ENCODE data around the gene AGAP6.
"Not testable (repeated sequence)": the region's sequence is repeated elsewhere in the genome, so short reads cannot be mapped to it uniquely, and the experiment has no call there.

The AGAP6 gene

DNA sequence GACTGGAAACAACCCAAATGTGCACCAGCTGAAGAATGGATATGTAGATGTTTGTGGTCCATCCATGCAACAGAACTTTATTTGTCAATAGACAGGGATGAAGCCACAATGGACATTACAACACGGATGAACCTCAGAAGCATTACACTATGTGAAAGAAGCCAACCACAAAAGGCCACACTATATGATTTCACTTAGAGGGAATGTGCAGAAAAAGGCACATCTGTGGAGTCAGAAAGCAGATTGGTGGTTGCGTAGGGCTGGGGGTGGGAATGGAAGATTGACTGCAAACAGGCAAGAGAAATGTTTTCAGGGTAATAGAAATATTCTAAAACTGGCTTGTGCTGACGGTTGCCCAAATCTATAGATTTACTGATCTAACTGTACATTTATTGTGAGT lies 45.3 kb downstream of the AGAP6 start:
- no peaks in the 10 kb centered on the region for H3K9me3 Mint-ChIP-seq

DNA sequence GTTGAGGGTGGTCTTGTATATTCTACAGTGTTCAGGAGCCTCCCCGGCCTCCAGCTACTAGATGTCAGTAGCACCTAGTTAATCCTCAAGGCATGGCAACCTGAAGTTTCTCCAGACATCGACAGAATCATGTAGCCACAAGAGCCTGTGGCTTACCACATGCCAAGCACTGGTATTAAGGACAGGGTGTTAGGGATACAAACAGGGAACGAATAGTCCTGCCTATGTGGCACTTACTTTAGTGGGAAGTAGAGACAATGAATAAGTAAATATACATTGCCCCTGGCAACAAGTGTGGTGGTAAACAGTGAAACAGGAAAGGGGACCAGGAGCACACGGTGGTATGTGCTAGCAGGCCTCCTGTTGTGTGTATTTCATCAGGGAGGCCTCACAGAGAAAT lies 47.1 kb downstream of the AGAP6 start:
- not testable (repeated sequence) for H3K9me3 Mint-ChIP-seq; DNase-seq; H3K27ac Mint-ChIP-seq; H3K4me1 Mint-ChIP-seq; H3K4me3 Mint-ChIP-seq; H3K36me3 Mint-ChIP-seq (ENCODE audit: low read depth)
- H3K27me3 Mint-ChIP-seq (ENCODE audit: low read depth, poor library complexity), result peaks cover 56% of the 10 kb centered on the region

More for the DNA sequence above, 45.3 kb downstream of the AGAP6 start:
- DNase-seq, result no peak
- no peaks in the 10 kb centered on the region for H3K4me1 Mint-ChIP-seq
- H3K27me3 Mint-ChIP-seq (ENCODE audit: low read depth, poor library complexity), result peaks cover 50% of the 10 kb centered on the region
- TF ChIP-seq, protein P1, sequence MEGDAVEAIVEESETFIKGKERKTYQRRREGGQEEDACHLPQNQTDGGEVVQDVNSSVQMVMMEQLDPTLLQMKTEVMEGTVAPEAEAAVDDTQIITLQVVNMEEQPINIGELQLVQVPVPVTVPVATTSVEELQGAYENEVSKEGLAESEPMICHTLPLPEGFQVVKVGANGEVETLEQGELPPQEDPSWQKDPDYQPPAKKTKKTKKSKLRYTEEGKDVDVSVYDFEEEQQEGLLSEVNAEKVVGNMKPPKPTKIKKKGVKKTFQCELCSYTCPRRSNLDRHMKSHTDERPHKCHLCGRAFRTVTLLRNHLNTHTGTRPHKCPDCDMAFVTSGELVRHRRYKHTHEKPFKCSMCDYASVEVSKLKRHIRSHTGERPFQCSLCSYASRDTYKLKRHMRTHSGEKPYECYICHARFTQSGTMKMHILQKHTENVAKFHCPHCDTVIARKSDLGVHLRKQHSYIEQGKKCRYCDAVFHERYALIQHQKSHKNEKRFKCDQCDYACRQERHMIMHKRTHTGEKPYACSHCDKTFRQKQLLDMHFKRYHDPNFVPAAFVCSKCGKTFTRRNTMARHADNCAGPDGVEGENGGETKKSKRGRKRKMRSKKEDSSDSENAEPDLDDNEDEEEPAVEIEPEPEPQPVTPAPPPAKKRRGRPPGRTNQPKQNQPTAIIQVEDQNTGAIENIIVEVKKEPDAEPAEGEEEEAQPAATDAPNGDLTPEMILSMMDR (IDR thresholded peaks at IDR 0.05), result no peak
- H3K36me3 Mint-ChIP-seq (ENCODE audit: low read depth), result no peaks in the 10 kb centered on the region
- H3K27ac Mint-ChIP-seq, result no peak overlapping the region
- H3K4me3 Mint-ChIP-seq, result no peak overlapping the region

DNA sequence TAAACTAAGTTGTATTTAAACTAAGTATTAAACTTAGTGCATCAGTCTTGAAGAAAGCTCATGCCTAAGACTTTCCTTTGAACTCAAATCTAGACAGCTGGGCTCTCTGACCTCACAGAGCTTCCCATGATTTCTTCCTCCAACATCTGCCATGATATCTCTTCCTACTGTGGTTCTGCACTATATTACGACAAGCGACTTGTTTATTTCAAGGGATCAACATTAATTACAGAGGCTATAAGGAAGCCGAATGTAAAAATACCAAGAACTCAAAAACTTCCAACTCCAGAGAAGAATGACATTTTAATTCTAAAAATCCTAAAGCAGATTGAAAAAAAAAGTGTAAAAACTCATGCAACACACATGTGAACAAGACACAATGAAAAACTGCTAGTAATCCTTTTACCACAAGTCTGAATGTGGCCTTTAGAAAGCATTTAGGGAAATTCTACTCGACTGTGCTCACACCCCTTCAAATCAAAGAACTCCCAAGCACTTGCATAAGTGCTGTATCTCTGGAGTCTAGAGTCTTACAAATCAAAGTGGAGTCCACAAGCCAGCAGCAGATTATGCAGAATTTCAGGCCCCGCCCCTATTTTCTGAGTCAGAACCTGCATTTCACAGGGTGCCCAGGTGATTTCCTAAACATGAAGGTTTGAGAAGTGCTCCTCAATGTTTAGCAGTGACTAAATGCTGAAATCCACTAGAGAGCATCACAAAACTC lies 56.9 kb downstream of the AGAP6 start:
- peaks cover 11% of the 10 kb centered on the region for H3K27me3 Mint-ChIP-seq (ENCODE audit: low read depth, poor library complexity)
- H3K27ac Mint-ChIP-seq, result no peak overlapping the region
- TF ChIP-seq, protein P1 (IDR thresholded peaks at IDR 0.05), result no peak
- no peaks in the 10 kb centered on the region for H3K4me1 Mint-ChIP-seq
- no peaks in the 10 kb centered on the region for H3K36me3 Mint-ChIP-seq (ENCODE audit: low read depth)
- no peak overlapping the region for H3K4me3 Mint-ChIP-seq
- no peak for DNase-seq
- no peaks in the 10 kb centered on the region for H3K9me3 Mint-ChIP-seq

DNA sequence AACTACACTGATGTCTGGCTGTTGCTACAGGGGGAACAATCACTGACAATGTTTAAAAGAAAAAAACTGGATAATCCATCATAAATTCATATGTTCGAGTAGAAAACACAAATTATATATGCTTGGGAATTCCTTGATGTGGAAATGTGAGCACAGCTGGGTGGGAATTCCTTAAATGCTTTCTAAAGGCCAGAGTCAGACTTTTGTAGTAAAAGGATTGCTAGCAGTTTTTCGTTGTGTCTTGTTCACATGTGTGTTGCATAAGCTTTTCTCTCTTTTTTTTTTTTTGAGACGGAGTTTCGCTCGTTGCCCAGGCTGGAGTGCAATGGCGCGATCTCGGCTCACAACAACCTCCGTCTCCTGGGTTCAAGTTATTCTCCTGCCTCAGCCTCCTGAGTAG lies 58.3 kb downstream of the AGAP6 start:
- not testable (repeated sequence) for H3K4me1 Mint-ChIP-seq; H3K36me3 Mint-ChIP-seq (ENCODE audit: low read depth); H3K27ac Mint-ChIP-seq; H3K9me3 Mint-ChIP-seq; DNase-seq; H3K27me3 Mint-ChIP-seq (ENCODE audit: low read depth, poor library complexity); H3K4me3 Mint-ChIP-seq

DNA sequence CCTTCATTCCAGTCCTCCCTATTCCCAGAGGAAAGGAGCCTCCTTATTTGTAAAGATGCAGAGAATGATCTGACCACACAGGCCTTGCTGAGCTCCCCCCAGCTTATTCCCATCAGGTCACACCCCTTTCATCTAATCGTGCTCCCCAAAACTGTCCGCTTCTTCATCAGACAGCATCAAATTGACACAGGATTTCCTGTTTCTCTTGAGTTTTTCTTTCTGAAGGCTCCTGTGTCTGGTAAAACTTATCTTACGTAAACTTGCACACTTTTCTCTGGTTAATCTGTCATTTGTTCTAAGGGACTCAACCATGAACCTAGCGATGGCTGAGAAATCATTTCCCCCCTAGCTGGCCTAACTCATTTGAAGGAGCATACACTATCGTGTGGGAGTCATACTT lies 59.4 kb downstream of the AGAP6 start:
- not testable (repeated sequence) for H3K27me3 Mint-ChIP-seq (ENCODE audit: low read depth, poor library complexity); DNase-seq; H3K27ac Mint-ChIP-seq; H3K36me3 Mint-ChIP-seq (ENCODE audit: low read depth); H3K4me1 Mint-ChIP-seq; H3K9me3 Mint-ChIP-seq; H3K4me3 Mint-ChIP-seq

DNA sequence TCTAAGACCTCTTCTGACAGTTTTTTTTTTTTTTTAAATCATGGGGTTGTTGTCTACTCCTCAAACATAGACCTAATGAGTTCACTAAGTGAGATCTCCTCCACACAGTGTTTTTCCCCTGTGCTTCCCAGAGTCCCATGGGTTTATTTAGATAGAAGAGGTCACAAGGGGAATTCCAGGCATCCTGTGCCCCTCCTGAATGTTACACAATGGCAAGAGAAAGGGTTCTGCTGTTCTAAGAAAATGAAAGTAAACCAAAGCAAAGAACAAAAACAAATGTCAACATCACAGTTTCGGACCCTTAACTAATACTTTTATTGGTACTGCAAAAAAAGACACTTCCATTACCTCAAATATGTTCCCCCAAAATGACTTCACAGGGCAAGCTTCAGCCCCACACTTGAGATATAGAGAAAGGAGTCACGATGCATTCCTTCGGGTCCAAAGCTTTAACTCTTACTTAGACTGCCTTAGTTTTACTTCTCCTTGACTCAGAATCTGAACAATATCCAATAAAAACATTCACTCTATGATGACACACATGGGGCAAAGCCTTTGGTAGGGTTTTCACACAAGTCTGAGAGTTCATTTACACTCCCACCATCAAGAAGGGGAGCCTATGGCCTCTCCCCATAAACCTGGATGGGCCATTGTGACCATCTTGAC lies 63.9 kb downstream of the AGAP6 start:
- H3K27ac Mint-ChIP-seq; H3K9me3 Mint-ChIP-seq; DNase-seq; H3K4me3 Mint-ChIP-seq; H3K36me3 Mint-ChIP-seq (ENCODE audit: low read depth); H3K4me1 Mint-ChIP-seq: not testable (repeated sequence)
- H3K27me3 Mint-ChIP-seq (ENCODE audit: low read depth, poor library complexity), result peaks cover 17% of the 10 kb centered on the region

DNA sequence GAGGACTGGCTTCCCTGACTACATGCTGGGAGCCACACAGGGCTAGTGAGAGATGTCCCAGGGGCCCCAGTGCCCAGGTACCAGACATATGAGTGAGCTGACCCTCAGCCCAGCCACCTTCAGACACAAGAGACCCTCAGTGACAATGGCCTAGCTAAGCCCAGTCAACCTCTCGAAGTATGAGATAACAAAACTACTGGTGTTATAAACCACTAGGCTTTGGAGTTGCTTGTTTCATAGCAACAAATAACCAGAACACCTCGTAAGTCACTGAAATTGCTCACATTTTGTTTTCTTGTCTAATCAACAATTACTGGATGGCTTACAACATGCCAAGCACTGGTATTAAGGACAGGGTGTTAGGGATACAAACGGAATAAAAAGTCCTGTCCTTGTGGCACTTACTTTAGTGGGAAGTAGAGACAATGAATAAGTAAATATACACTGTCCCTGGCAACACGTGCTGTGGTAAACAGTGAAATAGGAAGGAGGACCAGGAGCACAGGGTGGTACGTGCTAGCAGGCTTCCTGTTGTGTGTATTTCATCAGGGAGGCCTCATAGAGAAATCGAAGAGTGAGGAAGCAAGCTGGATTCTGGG lies 64.7 kb downstream of the AGAP6 start:
- H3K9me3 Mint-ChIP-seq; H3K4me1 Mint-ChIP-seq; DNase-seq; H3K27ac Mint-ChIP-seq; H3K36me3 Mint-ChIP-seq (ENCODE audit: low read depth); H3K4me3 Mint-ChIP-seq: not testable (repeated sequence)
- peaks cover 21% of the 10 kb centered on the region for H3K27me3 Mint-ChIP-seq (ENCODE audit: low read depth, poor library complexity)

DNA sequence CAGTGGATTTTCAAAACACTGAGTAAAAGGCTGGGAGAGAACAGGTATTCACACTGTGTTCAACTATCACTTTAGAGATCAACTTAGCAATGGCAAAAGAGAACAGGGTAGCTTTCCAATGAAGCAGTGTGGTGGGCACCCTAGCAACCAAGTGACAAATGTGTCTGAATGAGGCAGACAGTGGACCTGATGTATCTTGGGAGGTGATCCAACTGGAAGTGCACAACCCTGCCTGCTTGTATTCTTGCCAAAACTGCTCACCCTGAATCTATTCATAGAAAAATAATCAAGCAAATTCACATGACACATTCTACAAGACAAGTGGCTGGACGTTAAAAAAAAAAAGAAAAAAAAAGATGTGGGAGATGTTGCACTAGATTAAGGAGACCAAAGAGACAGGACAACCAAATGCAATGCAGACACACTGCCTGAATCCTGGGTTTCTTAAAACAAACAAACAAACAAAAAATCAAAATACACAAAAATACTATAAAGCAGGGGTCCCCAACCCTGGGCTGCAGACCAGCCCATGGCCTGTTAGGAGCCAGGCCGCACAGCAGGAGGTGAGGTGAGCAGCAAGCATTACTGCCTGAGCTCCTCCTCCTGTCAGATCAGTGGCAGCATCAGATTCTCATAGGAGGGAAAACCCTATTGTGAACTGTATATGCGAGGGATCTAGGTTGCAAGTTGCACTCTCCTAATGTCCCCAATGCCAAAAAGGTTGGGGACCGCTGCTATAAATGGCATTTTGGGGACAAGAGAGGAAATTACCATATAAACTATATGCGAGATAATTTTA lies 67.5 kb downstream of the AGAP6 start:
- not testable (repeated sequence) for H3K9me3 Mint-ChIP-seq; H3K36me3 Mint-ChIP-seq (ENCODE audit: low read depth); DNase-seq; H3K4me3 Mint-ChIP-seq; H3K27ac Mint-ChIP-seq; H3K4me1 Mint-ChIP-seq
- H3K27me3 Mint-ChIP-seq (ENCODE audit: low read depth, poor library complexity), result peaks cover 43% of the 10 kb centered on the region

DNA sequence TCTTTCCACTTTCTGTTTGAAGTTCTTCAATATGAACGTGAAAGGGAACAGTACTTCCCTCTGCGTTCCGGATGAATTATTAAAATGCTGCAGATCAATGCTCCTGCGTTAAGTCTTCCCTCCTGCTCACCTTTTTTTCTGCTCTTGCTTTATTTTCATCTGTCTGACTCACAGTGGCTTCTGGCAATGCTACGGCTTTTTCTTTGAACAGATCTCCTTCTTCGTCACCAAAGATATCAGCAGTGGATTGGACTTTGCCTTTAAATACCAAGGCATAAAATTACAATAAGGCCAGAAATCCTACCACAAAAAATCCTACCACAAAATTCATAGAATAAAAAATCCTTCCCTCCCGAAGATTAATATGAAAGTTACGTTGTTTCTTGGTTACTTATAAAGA lies 68.4 kb downstream of the AGAP6 start:
- DNase-seq; H3K36me3 Mint-ChIP-seq (ENCODE audit: low read depth); H3K27ac Mint-ChIP-seq; H3K9me3 Mint-ChIP-seq; H3K4me1 Mint-ChIP-seq; H3K4me3 Mint-ChIP-seq: not testable (repeated sequence)
- H3K27me3 Mint-ChIP-seq (ENCODE audit: low read depth, poor library complexity), result peaks cover 50% of the 10 kb centered on the region

DNA sequence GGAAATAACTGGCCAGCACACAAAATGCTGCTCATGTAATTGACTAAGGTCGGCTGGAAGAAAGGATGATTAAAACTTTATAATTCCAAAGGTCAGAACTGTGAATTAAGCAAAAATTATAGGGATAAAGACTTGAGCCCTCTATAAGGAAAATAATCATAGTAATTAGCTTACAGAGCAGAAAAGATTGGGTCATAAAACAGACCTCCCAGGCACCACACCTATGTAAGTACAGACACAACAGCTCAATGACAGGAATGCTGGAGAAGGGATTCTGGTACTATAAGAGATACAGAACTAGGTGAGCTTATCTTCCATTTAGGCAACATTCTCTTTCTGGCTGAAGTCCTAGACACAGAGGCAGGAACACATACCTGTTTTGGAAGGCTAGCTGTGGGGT lies 70.5 kb downstream of the AGAP6 start:
- DNase-seq; H3K27ac Mint-ChIP-seq; H3K4me3 Mint-ChIP-seq; H3K9me3 Mint-ChIP-seq; H3K36me3 Mint-ChIP-seq (ENCODE audit: low read depth); H3K4me1 Mint-ChIP-seq: not testable (repeated sequence)
- H3K27me3 Mint-ChIP-seq (ENCODE audit: low read depth, poor library complexity), result peaks cover 66% of the 10 kb centered on the region

DNA sequence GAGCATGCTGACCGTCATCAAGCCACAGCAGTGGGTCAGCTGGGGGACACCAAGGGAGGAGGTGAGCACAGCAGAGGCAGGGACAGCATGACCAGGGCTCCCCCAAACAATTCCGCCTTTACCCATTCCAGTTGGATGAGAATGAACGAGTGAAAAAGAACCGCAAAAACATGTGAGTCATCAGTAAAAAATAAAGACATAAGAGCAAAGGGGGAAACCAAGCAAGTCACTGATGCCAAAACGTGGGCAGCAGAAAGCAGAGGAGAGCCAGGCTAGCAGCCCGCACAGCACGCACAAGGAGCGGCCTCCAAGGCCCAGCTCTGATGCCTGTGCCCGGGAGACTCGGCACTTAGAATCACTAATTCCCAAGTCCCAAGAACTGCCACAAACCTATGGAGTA lies 71.7 kb downstream of the AGAP6 start:
- DNase-seq; H3K36me3 Mint-ChIP-seq (ENCODE audit: low read depth); H3K9me3 Mint-ChIP-seq; H3K4me1 Mint-ChIP-seq; H3K27ac Mint-ChIP-seq; H3K4me3 Mint-ChIP-seq: not testable (repeated sequence)
- peaks cover 75% of the 10 kb centered on the region for H3K27me3 Mint-ChIP-seq (ENCODE audit: low read depth, poor library complexity)
